ENCODE data around the gene TIPARP. TPM values are rescaled to one million over a fixed set of nuclear protein-coding genes. Genes with fewer than 3 reads are reported as not detected.
"Not testable (repeated sequence)": the region's sequence is repeated elsewhere in the genome, so short reads cannot be mapped to it uniquely, and the experiment has no call there.

The TIPARP gene
- total and polyA plus RNA-seq, 2 donors (not counting 1 experiment from before 2014, with no cell fraction given) = 11.2 to 42.5 TPM

DNA sequence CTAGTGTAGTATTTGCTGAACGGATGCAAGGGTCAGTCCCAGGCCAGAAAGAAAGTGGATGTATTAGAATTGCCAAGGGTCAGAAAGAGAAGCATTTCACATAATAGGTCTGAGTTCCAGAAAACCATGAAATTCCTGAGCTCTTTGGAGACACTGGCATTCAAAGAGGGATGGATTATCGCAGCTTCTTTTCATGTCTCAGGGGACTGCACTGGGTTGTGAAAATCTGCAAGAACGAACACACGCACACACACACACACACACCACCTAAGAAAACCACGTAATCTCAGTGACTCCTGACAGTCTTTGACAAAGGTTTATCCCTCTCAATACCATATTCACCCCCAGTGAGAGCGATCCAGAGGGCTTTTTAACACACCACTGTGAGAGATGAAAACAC lies 57.9 kb downstream of the TIPARP start:
- Histone ChIP-seq H2AFZ (ENCODE audit: insufficient read depth, low read depth, low read length, poor library complexity, severe bottlenecking) (no peak overlapping the region), H3K4me2 (replicated peaks; ENCODE audit: low read depth, low read length, poor library complexity, severe bottlenecking) (no peak overlapping the region), H4K20me1 (ENCODE audit: control insufficient read depth, insufficient read depth, low read length, poor library complexity, severe bottlenecking) (no peaks in the 10 kb centered on the region), H3K27ac (ENCODE audit: low read length in 2 of 2) (no peak overlapping the region), H3K9ac (ENCODE audit: low read length) (no peak overlapping the region), H3K36me3 (replicated peaks in 1 of 2; ENCODE audit: control extremely low read depth in 1 of 2, control insufficient read depth in 1 of 2, extremely low read depth in 1 of 2, insufficient read depth in 2 of 2, low read length in 1 of 2) (no peaks in the 10 kb centered on the region), H3K9me3 (ENCODE audit: control extremely low read depth in 1 of 3, control insufficient read depth in 2 of 3, insufficient read depth in 1 of 3, low read length in 2 of 3) (no peaks in the 10 kb centered on the region), H3K4me1 (ENCODE audit: control insufficient read depth in 2 of 2, insufficient read depth in 2 of 2, low read length in 2 of 2) (peaks cover 4 to 6% of the 10 kb centered on the region in 2 donors), H3K4me3 (ENCODE audit: control extremely low read depth in 1 of 5, extremely low read depth in 1 of 5, insufficient read depth in 1 of 5, low read depth in 2 of 5, low read length in 4 of 5) (no peak overlapping the region), H3K27me3 (replicated peaks in 1 of 4; ENCODE audit: control extremely low read depth in 1 of 4, control insufficient read depth in 3 of 4, insufficient read depth in 4 of 4, low read length in 3 of 4) (no peaks in the 10 kb centered on the region), H3K79me2 (ENCODE audit: control insufficient read depth, insufficient read depth, low read length) (no peaks in the 10 kb centered on the region)
- ChIA-PET CTCF (interaction anchor here (1.3 kb wide), 1 partner anchor 59 kb away, joined by 3 read pairs; no protein-coding TSS in a partner anchor), POLR2A (no interaction called here)
- H3K9me3 Mint-ChIP-seq (ENCODE audit: insufficient read depth) = no peaks in the 10 kb centered on the region
- 70% methylated on average over 2 of the region's 6 CpGs for WGBS (ENCODE audit: insufficient coverage)
- no peak for ATAC-seq (ENCODE audit: low read depth)
- H3K4me1 Mint-ChIP-seq = peaks cover 7% of the 10 kb centered on the region
- no peaks in the 10 kb centered on the region for H3K27me3 Mint-ChIP-seq
- no peak for DNase-seq
- H3K27ac Mint-ChIP-seq = no peak overlapping the region
- intact Hi-C loops (cut with micrococcal nuclease) = no loop called here
- TF ChIP-seq EZH2 (IDR thresholded peaks at IDR 0.05; ENCODE audit: borderline replicate concordance, insufficient read depth, low read depth, low read length, poor library complexity, severe bottlenecking) = no peak
- TF ChIP-seq, protein P1, sequence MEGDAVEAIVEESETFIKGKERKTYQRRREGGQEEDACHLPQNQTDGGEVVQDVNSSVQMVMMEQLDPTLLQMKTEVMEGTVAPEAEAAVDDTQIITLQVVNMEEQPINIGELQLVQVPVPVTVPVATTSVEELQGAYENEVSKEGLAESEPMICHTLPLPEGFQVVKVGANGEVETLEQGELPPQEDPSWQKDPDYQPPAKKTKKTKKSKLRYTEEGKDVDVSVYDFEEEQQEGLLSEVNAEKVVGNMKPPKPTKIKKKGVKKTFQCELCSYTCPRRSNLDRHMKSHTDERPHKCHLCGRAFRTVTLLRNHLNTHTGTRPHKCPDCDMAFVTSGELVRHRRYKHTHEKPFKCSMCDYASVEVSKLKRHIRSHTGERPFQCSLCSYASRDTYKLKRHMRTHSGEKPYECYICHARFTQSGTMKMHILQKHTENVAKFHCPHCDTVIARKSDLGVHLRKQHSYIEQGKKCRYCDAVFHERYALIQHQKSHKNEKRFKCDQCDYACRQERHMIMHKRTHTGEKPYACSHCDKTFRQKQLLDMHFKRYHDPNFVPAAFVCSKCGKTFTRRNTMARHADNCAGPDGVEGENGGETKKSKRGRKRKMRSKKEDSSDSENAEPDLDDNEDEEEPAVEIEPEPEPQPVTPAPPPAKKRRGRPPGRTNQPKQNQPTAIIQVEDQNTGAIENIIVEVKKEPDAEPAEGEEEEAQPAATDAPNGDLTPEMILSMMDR (IDR thresholded peaks at IDR 0.05) = no peak
- no peak overlapping the region for H3K4me3 Mint-ChIP-seq

DNA sequence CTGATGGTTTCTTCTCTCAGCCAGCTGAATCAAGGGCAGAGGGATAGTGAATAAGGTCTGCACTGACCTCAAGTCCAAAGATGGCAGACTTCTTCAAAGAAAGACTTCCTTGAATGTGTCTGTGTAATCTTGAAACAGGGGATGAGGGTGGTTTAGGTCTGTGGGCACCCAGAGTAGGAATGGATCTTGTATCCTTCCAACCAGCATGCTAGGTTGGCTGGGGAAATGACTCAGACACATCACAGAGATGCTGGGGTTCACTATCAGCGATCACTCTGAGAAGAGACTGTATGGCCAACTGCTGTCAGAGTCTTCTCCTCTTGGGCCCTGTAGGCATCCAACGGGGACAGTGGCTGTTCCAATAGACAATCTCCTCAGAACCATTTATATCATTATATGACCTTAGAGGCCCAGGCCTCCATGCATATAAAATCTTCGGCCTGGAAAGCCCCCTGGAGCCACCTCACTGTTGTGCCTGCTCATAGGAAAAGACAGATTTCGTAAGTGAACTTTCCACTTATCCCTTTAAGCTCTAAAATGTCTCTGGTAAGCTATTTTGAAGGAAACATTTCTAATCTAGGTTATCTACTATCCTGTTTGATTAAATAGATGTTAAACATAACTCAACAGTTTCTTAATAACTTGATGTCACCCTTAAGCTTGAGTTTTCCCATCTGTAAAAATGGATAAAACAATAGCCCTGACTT lies 58.5 kb downstream of the TIPARP start:
- Mint-ChIP-seq H3K27me3 (no peaks in the 10 kb centered on the region), H3K4me3 (no peak overlapping the region), H3K27ac (no peak overlapping the region), H3K9me3 (ENCODE audit: insufficient read depth) (no peaks in the 10 kb centered on the region), H3K4me1 (peaks cover 3% of the 10 kb centered on the region)
- Histone ChIP-seq H3K4me1 (ENCODE audit: control insufficient read depth in 2 of 2, insufficient read depth in 2 of 2, low read length in 2 of 2) (peaks cover 3% of the 10 kb centered on the region in 2 donors), H2AFZ (ENCODE audit: insufficient read depth, low read depth, low read length, poor library complexity, severe bottlenecking) (no peak overlapping the region), H3K4me3 (ENCODE audit: control extremely low read depth in 1 of 5, extremely low read depth in 1 of 5, insufficient read depth in 1 of 5, low read depth in 2 of 5, low read length in 4 of 5) (no peak overlapping the region), H3K27ac (ENCODE audit: low read length in 2 of 2) (no peak overlapping the region), H3K9me3 (ENCODE audit: control extremely low read depth in 1 of 3, control insufficient read depth in 2 of 3, insufficient read depth in 1 of 3, low read length in 2 of 3) (no peaks in the 10 kb centered on the region), H3K36me3 (replicated peaks in 1 of 2; ENCODE audit: control extremely low read depth in 1 of 2, control insufficient read depth in 1 of 2, extremely low read depth in 1 of 2, insufficient read depth in 2 of 2, low read length in 1 of 2) (no peaks in the 10 kb centered on the region), H3K4me2 (replicated peaks; ENCODE audit: low read depth, low read length, poor library complexity, severe bottlenecking) (no peak overlapping the region), H3K27me3 (replicated peaks in 1 of 4; ENCODE audit: control extremely low read depth in 1 of 4, control insufficient read depth in 3 of 4, insufficient read depth in 4 of 4, low read length in 3 of 4) (no peaks in the 10 kb centered on the region), H3K79me2 (ENCODE audit: control insufficient read depth, insufficient read depth, low read length) (no peaks in the 10 kb centered on the region), H3K9ac (ENCODE audit: low read length) (no peak overlapping the region), H4K20me1 (ENCODE audit: control insufficient read depth, insufficient read depth, low read length, poor library complexity, severe bottlenecking) (no peaks in the 10 kb centered on the region)
- DNase-seq (no peak), ATAC-seq (ENCODE audit: low read depth) (no peak)
- WGBS (ENCODE audit: insufficient coverage) = 92% methylated on average over 2 of the region's 4 CpGs
- CTCF ChIA-PET = no interaction called here
- intact Hi-C loops (cut with micrococcal nuclease) = no loop called here
- no peak for TF ChIP-seq EZH2 (IDR thresholded peaks at IDR 0.05; ENCODE audit: borderline replicate concordance, insufficient read depth, low read depth, low read length, poor library complexity, severe bottlenecking)
- TF ChIP-seq, protein P1 (IDR thresholded peaks at IDR 0.05) = no peak
- POLR2A ChIA-PET = no interaction called here

DNA sequence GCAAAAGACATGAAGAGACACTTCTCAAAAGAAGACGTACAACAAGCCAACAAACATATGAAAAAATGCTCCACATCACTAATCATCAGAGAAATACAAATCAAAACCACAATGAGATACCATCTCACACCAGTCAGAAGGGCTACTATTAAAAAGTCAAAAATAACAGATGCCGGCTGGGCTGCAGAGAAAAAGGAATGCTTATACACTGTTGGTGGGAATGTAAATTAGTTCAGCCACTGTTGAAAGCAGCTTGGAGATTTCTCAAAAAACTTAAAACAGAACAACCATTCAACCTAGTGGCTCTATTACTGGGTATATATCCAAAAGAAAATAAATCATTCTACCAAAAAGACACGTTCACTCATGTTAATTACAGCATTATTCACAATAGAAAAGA lies 60.3 kb downstream of the TIPARP start:
- H3K27me3 ChIP-seq (replicated peaks in 1 of 4; ENCODE audit: control extremely low read depth in 1 of 4, control insufficient read depth in 3 of 4, insufficient read depth in 4 of 4, low read length in 3 of 4); H3K4me1 Mint-ChIP-seq; H3K4me1 ChIP-seq (ENCODE audit: control insufficient read depth in 2 of 2, insufficient read depth in 2 of 2, low read length in 2 of 2); H4K20me1 ChIP-seq (ENCODE audit: control insufficient read depth, insufficient read depth, low read length, poor library complexity, severe bottlenecking); DNase-seq; H3K4me3 Mint-ChIP-seq; H3K27ac ChIP-seq (ENCODE audit: low read length in 2 of 2); H3K4me3 ChIP-seq (ENCODE audit: control extremely low read depth in 1 of 5, extremely low read depth in 1 of 5, insufficient read depth in 1 of 5, low read depth in 2 of 5, low read length in 4 of 5); H3K27me3 Mint-ChIP-seq; H3K9me3 ChIP-seq (ENCODE audit: control extremely low read depth in 1 of 3, control insufficient read depth in 2 of 3, insufficient read depth in 1 of 3, low read length in 2 of 3); H3K36me3 ChIP-seq (replicated peaks in 1 of 2; ENCODE audit: control extremely low read depth in 1 of 2, control insufficient read depth in 1 of 2, extremely low read depth in 1 of 2, insufficient read depth in 2 of 2, low read length in 1 of 2); H3K79me2 ChIP-seq (ENCODE audit: control insufficient read depth, insufficient read depth, low read length); H3K27ac Mint-ChIP-seq; H3K9ac ChIP-seq (ENCODE audit: low read length); H2AFZ ChIP-seq (ENCODE audit: insufficient read depth, low read depth, low read length, poor library complexity, severe bottlenecking); H3K4me2 ChIP-seq (replicated peaks; ENCODE audit: low read depth, low read length, poor library complexity, severe bottlenecking); H3K9me3 Mint-ChIP-seq (ENCODE audit: insufficient read depth); ATAC-seq (ENCODE audit: low read depth); intact Hi-C loops (cut with micrococcal nuclease): not testable (repeated sequence)
- 0% methylated on average over 1 of the region's 3 CpGs for WGBS (ENCODE audit: insufficient coverage)
- ChIA-PET POLR2A (interaction anchor here (0.6 kb wide), 1 partner anchor 12 kb away, joined by 3 read pairs; no protein-coding TSS in a partner anchor), CTCF (interaction anchor here (0.6 kb wide), 1 partner anchor 142 kb away, joined by 3 read pairs; no protein-coding TSS in a partner anchor)
